Tibial nerve (tissue), 4 donors: ENCODE data around the gene CPEB3. TPM values are rescaled to one million over a fixed set of nuclear protein-coding genes. Genes with fewer than 3 reads are reported as not detected.

ENCODE experiments used
- DNase-seq, 2 donors: peaks; one replicate each; pipeline ENCODE4 v3.0.0-alpha.2; 2019; ENCODE audit warnings: low spot score in 2 of 2
- H3K27ac ChIP-seq, 4 donors: fragments of 200-600 bp; sonication (generic) in 3 of 4; one replicate each; pipeline ENCODE4 v1.5.1; 2017 to 2019; ENCODE audit warnings: mild to moderate bottlenecking in 1 of 4
- H3K27me3 ChIP-seq, 2 donors: fragments of 200-600 bp; sonication (generic) in 1 of 2; one replicate each; pipeline versions ENCODE4 v1.5.1 to v1.6.0; 2017 to 2019
- H3K36me3 ChIP-seq, 3 donors: fragments of 200-600 bp; sonication (generic); one replicate each; pipeline ENCODE4 v1.5.1; 2018 to 2019
- H3K4me1 ChIP-seq, 4 donors: fragments of 200-600 bp; sonication (generic) in 3 of 4; one replicate each; pipeline ENCODE4 v1.5.1; 2017 to 2019
- H3K4me3 ChIP-seq, 4 donors: fragments of 200-600 bp; sonication (generic) in 3 of 4; one replicate each; pipeline ENCODE4 v1.5.1; 2017 to 2019; ENCODE audit warnings: mild to moderate bottlenecking in 1 of 4, moderate library complexity in 1 of 4
- H3K9me3 ChIP-seq, 4 donors: fragments of 200-600 bp; sonication (generic) in 3 of 4; one replicate each; pipeline ENCODE4 v1.5.1; 2017 to 2019
- CTCF ChIP-seq, 5 experiments: fragments of 200-600 bp in 3 of 5; fragments of 450-650 bp in 2 of 5; sonication (generic) in 3 of 5; IDR thresholded peaks; one replicate each; pipeline ENCODE4 v1.5.1; 2016 to 2019; ENCODE audit warnings: antibody characterized with exemption in 5 of 5, mild to moderate bottlenecking in 3 of 5, moderate library complexity in 2 of 5
- EP300 ChIP-seq, 2 donors: sonication (generic); formaldehyde crosslinking; IDR thresholded peaks; one replicate each; pipeline ENCODE4 v1.6.1; 2017; ENCODE audit warnings: antibody characterized with exemption in 2 of 2, mild to moderate bottlenecking in 1 of 2
- POLR2A ChIP-seq, 2 donors: fragments of 450-650 bp; IDR thresholded peaks; one replicate each; pipeline ENCODE4 v1.6.1; 2017; ENCODE audit warnings: antibody characterized with exemption in 2 of 2, mild to moderate bottlenecking in 2 of 2, moderate library complexity in 2 of 2
- WGBS, 2 donors: methylation state at CpG; one replicate each; pipeline ENCODE4 v1.1.5; 2018; 5-methylcytosine and 5-hydroxymethylcytosine counted together
- total RNA-seq, 4 donors: library from RNA; depleted of rRNA; stranded (reverse); fragments of >200 nt; gene quantifications; one replicate each; pipeline ENCODE4 v1.1.0, GENCODE V29; 2016

Gene CPEB3
- total RNA-seq, 4 donors from 2014 or later: 6.7 to 11.4 (median 8.8) TPM

GRCh38 chr10:92242910-92243671, 47.8 kb downstream of the CPEB3 start:
- peak in 1 of 2 donors; percentile 38 for DNase-seq
- Histone ChIP-seq H3K4me3 (peak overlapping the region in 2 of 4 donors; percentile 28), H3K9me3 (no peaks in the 10 kb centered on the region), H3K36me3 (no peaks in the 10 kb centered on the region), H3K4me1 (peaks cover 0 to 48% (median 11%) of the 10 kb centered on the region in 4 donors), H3K27me3 (no peaks in the 10 kb centered on the region), H3K27ac (peak overlapping the region in 1 of 4 donors; percentile 59)
- WGBS, 2 donors: 18 to 22% methylated on average over 8 of the region's 8 CpGs
- no peak for TF ChIP-seq CTCF (IDR thresholded peaks at IDR 0.05)
- TF ChIP-seq EP300 (IDR thresholded peaks at IDR 0.05): peak in 1 of 2 donors; percentile 49
- TF ChIP-seq POLR2A (IDR thresholded peaks at IDR 0.05): no peak

GRCh38 chr10:92242380-92242779, 48.5 kb downstream of the CPEB3 start:
- WGBS, 2 donors: 61 to 62% methylated on average over 2 of the region's 2 CpGs
- Histone ChIP-seq H3K4me3 (no peak overlapping the region), H3K9me3 (no peaks in the 10 kb centered on the region), H3K27ac (no peak overlapping the region), H3K4me1 (peaks cover 0 to 55% (median 11%) of the 10 kb centered on the region in 4 donors), H3K27me3 (no peaks in the 10 kb centered on the region), H3K36me3 (no peaks in the 10 kb centered on the region)
- no peak for DNase-seq
- TF ChIP-seq POLR2A (IDR thresholded peaks at IDR 0.05) (no peak), CTCF (IDR thresholded peaks at IDR 0.05) (no peak), EP300 (IDR thresholded peaks at IDR 0.05) (no peak)

- no peaks in the 10 kb centered on the region for H3K36me3 ChIP-seq
- peak overlapping the region in 3 of 4 donors; percentile 67 to 84 (median 75) for H3K4me3 ChIP-seq
- WGBS, 2 donors: 60 to 61% methylated on average over 1 of the region's 1 CpG
- peaks cover 0 to 58% (median 11%) of the 10 kb centered on the region in 4 donors for H3K4me1 ChIP-seq
- H3K27ac ChIP-seq: peak overlapping the region; percentile 72 to 89 (median 82)
- no peak for TF ChIP-seq EP300 (IDR thresholded peaks at IDR 0.05)
- TF ChIP-seq CTCF (IDR thresholded peaks at IDR 0.05): no peak
- no peak for TF ChIP-seq POLR2A (IDR thresholded peaks at IDR 0.05)
- no peaks in the 10 kb centered on the region for H3K9me3 ChIP-seq
- no peaks in the 10 kb centered on the region for H3K27me3 ChIP-seq
- no peak for DNase-seq
Observed at GRCh38 chr10:92241501-92241900, 49.4 kb downstream of the CPEB3 start.

GRCh38 chr10:92241158-92241500, 49.7 kb downstream of the CPEB3 start:
- WGBS, 2 donors: 8 to 12% methylated on average over 9 of the region's 9 CpGs
- no peaks in the 10 kb centered on the region for H3K36me3 ChIP-seq
- H3K27ac ChIP-seq: peak overlapping the region; percentile 72 to 89 (median 82)
- DNase-seq: no peak
- TF ChIP-seq POLR2A (IDR thresholded peaks at IDR 0.05) (no peak), CTCF (IDR thresholded peaks at IDR 0.05) (no peak), EP300 (IDR thresholded peaks at IDR 0.05) (no peak)
- no peaks in the 10 kb centered on the region for H3K9me3 ChIP-seq
- H3K27me3 ChIP-seq: no peaks in the 10 kb centered on the region
- peak overlapping the region; percentile 66 to 84 (median 71) for H3K4me3 ChIP-seq
- peaks cover 0 to 61% (median 11%) of the 10 kb centered on the region in 4 donors for H3K4me1 ChIP-seq
